PFSK-1 (cell line): ENCODE results near the gene TSPYL1.

ENCODE experiments used
- POLR2AphosphoS5 ChIP-seq: IDR thresholded peaks from 2 replicates; pipeline ENCODE4 v1.6.1; 2012; ENCODE audit warnings: low read depth, mild to moderate bottlenecking, control low read depth, low read length, moderate library complexity
- SIN3A ChIP-seq: IDR thresholded peaks from 2 replicates; pipeline ENCODE4 v1.6.1; 2012; ENCODE audit warnings: mild to moderate bottlenecking, low read length, moderate library complexity, borderline replicate concordance; ENCODE audit not compliant: insufficient read depth
- TAF1 ChIP-seq: IDR thresholded peaks from 2 replicates; pipeline ENCODE4 v1.6.1; 2012; ENCODE audit warnings: low read length, control low read depth, borderline replicate concordance; ENCODE audit not compliant: insufficient read depth

- TF ChIP-seq TAF1 (no peak), SIN3A (no peak), POLR2AphosphoS5 (no peak)
Measured at GRCh38 chr6:116254297-116255056, 25.3 kb downstream of the TSPYL1 start.
